Measurements from ENCODE around the gene STPG3. TPM values are rescaled to one million over a fixed set of nuclear protein-coding genes. Genes with fewer than 3 reads are reported as not detected.

STPG3 gene
- total and polyA plus RNA-seq, 2 of the 8 experiments (the other 6 are each of a cell fraction or from before 2014, with no cell fraction given) = not detected

DNA sequence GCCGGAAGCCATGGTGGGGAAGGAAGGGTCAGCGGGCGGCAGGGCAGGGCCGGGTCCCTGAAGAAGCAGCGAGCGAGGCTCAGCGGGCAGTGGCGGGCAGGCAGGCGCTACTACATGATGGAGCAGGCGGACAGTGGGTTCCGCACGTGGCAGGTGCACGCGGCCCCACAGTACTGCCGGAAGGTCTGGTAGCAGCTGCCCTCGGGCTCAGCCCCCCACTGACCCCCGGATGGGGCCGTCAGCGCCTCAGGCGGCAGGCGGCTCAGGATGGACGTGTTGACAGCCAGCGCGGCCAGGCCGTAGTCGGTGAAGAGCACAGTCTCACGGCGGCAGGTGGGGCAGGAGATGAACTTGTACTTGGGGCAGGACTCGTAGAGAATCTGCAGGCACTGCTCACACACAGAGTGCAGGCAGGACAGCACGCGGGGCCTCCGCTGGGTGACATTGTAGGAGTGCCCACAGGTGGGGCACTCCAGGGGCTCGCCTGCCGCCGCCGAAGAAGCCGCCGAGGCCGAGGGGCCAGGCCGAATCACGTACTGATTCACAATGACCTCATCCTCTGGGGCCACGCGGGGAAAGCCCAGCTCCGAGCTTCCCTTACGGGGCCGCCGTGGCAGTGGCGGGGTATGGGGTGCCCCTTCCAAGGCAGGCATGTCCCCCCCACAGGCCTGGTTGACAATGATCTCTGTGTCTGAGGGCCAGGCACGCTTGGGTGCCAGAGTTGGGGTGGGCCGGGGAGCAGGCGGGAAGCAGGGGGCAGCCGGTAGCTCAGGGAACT is 30.6 kb upstream of the STPG3 start:
- no peak overlapping the region for H3K18ac ChIP-seq (ENCODE audit: extremely low read depth, low read length)
- no peak overlapping the region for H2AK5ac ChIP-seq (ENCODE audit: low read depth, low read length)
- no peak overlapping the region for H4K5ac ChIP-seq (ENCODE audit: insufficient read length, low read depth, low read length)
- H3K4ac ChIP-seq (replicated peaks; ENCODE audit: insufficient read length, low read depth, low read length) = no peak overlapping the region
- 91% methylated on average over 45 of the region's 52 CpGs; no CpG with 5 or more reads in 1 of the 2 experiments for WGBS, 2 experiments (ENCODE audit: extremely low coverage in 1 of 2, insufficient coverage in 1 of 2, insufficient read length in 1 of 2, insufficient replicate concordance in 2 of 2, low coverage in 1 of 2, low lambda C conversion rate in 2 of 2, missing lambda C conversion rate in 1 of 2)
- no peaks in the 10 kb centered on the region for H3K79me2 ChIP-seq (ENCODE audit: control insufficient read depth in 1 of 2, insufficient read depth in 2 of 2, low read length in 2 of 2)
- ChIA-PET POLR2A (ENCODE audit: partially characterized antibody) (interaction anchor here (0.5 to 69.9 kb wide), 11 partner anchors 13 to 234 kb away, joined by 3 to 1462 read pairs (median 5); partner anchors contain the start of genes NDOR1, NELFB, STPG3 and TMEM203), CTCF (ENCODE audit: partially characterized antibody) (interaction anchor here (0.7 to 20.2 kb wide), 6 partner anchors 11 to 144 kb away, joined by 3 to 204 read pairs (median 4); partner anchors contain the start of genes ANAPC2, SSNA1 and TUBB4B)
- H3K79me1 ChIP-seq (ENCODE audit: low read depth, low read length) = no peaks in the 10 kb centered on the region
- H4K20me1 ChIP-seq (replicated peaks in 1 of 2; ENCODE audit: control insufficient read depth in 1 of 2, insufficient read depth in 2 of 2, low read length in 2 of 2) = peaks cover 0 to 9% of the 10 kb centered on the region in 2 experiments
- H3K4me1 ChIP-seq (replicated peaks in 1 of 4; ENCODE audit: control insufficient read depth in 3 of 4, insufficient read depth in 4 of 4, low read length in 3 of 4) = peaks cover 0 to 18% (median 12%) of the 10 kb centered on the region in 4 experiments; a peak in 5 of 7 replicates
- peaks cover 0 to 11% (median 3%) of the 10 kb centered on the region in 4 experiments; a peak in 5 of 8 replicates for H3K36me3 ChIP-seq (ENCODE audit: control insufficient read depth in 2 of 4, insufficient read depth in 4 of 4, low read length in 3 of 4)
- no peak overlapping the region for H3K27ac ChIP-seq (ENCODE audit: low read depth, low read length)
- no peak overlapping the region for H2BK5ac ChIP-seq (ENCODE audit: low read depth, low read length)
- H2BK12ac ChIP-seq (ENCODE audit: low read depth, low read length) = no peak overlapping the region
- FAIRE-seq (no peak), DNase-seq (ENCODE audit: low read depth in 1 of 2, low spot score in 2 of 2) (no peak)
- no peak overlapping the region; the same call in none of the 2 replicates for H4K8ac ChIP-seq (ENCODE audit: extremely low read depth, insufficient read depth, low read length)
- H3K23ac ChIP-seq (ENCODE audit: insufficient read length) = no peak overlapping the region
- no peak overlapping the region for H3K9ac ChIP-seq (replicated peaks in 1 of 4; ENCODE audit: extremely low read depth in 1 of 4, low read depth in 3 of 4, low read length in 3 of 4)
- no peak overlapping the region for H2BK120ac ChIP-seq (replicated peaks; ENCODE audit: low read depth, low read length)
- no peaks in the 10 kb centered on the region for H3K9me3 ChIP-seq (ENCODE audit: insufficient read depth in 2 of 2, low read depth in 1 of 2, low read length in 1 of 2)
- no peak overlapping the region for H2BK15ac ChIP-seq (ENCODE audit: low read length)
- H3K23me2 ChIP-seq (ENCODE audit: low read depth, low read length) = peaks cover 18% of the 10 kb centered on the region; the same call in 1 of the 2 replicates
- no peak overlapping the region for H2AFZ ChIP-seq (ENCODE audit: low read length)
- no peak overlapping the region for H3K14ac ChIP-seq (ENCODE audit: insufficient read length)
- H3K4me3 ChIP-seq (ENCODE audit: extremely low read depth in 1 of 4, insufficient read depth in 2 of 4, low read depth in 3 of 4, low read length in 4 of 4) = no peak overlapping the region
- H2BK20ac ChIP-seq (ENCODE audit: low read length) = no peak overlapping the region
- H3K56ac ChIP-seq (replicated peaks; ENCODE audit: insufficient read length, low read depth, low read length) = no peak overlapping the region
- H4K91ac ChIP-seq (replicated peaks; ENCODE audit: insufficient read length, low read length) = no peak overlapping the region
- no peak overlapping the region; a peak in 1 of 4 replicates for H3K4me2 ChIP-seq (ENCODE audit: insufficient read depth in 1 of 2, low read depth in 2 of 2, low read length in 2 of 2)
- H3K27me3 ChIP-seq (replicated peaks in 1 of 4; ENCODE audit: control insufficient read depth in 3 of 4, extremely low read depth in 1 of 4, insufficient read depth in 3 of 4, low read length in 3 of 4) = no peaks in the 10 kb centered on the region; a peak in 2 of 7 replicates
- TF ChIP-seq POLR2A (IDR thresholded peaks at IDR 0.05; ENCODE audit: control extremely low read depth in 1 of 2, low read depth in 2 of 2, low read length in 2 of 2) (no peak), GTF2F1 (IDR thresholded peaks at IDR 0.05; ENCODE audit: borderline replicate concordance, low read depth, low read length) (no peak), BRCA1 (IDR thresholded peaks at IDR 0.05; ENCODE audit: low read depth, low read length) (no peak), USF2 (IDR thresholded peaks at IDR 0.05; ENCODE audit: low read length) (no peak), TAF1 (IDR thresholded peaks at IDR 0.05; ENCODE audit: low read depth, low read length) (no peak), EZH2 (IDR thresholded peaks at IDR 0.05; ENCODE audit: low read depth, low read length, severe bottlenecking) (no peak), JUND (IDR thresholded peaks at IDR 0.05; ENCODE audit: low read length) (no peak), SP2 (IDR thresholded peaks at IDR 0.05; ENCODE audit: low read length) (no peak), SIN3A (conservative IDR thresholded peaks at IDR 0.05 in 1 of 2, IDR thresholded peaks at IDR 0.05 in 1 of 2; ENCODE audit: low read depth in 1 of 2, low read length in 2 of 2) (no peak), NRF1 (IDR thresholded peaks at IDR 0.05; ENCODE audit: low read depth, low read length) (no peak)
- TF ChIP-seq, protein P1, sequence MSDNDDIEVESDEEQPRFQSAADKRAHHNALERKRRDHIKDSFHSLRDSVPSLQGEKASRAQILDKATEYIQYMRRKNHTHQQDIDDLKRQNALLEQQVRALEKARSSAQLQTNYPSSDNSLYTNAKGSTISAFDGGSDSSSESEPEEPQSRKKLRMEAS (IDR thresholded peaks at IDR 0.05) = no peak

Data from H1 (cell line).